ENCODE results near the gene FOXO3. TPM values are rescaled to one million over a fixed set of nuclear protein-coding genes. Genes with fewer than 3 reads are reported as not detected.

The FOXO3 gene
- total and polyA plus RNA-seq, 2 experiments from 2014 or later, result 20.2 to 20.8 TPM

GRCh38 chr6:108596956-108597355 is 36.2 kb downstream of the FOXO3 start:
- Histone ChIP-seq H3K27me3 (no peaks in the 10 kb centered on the region), H3K4me1 (ENCODE audit: low read depth) (peaks cover 31% of the 10 kb centered on the region), H3K27ac (no peak overlapping the region), H3K4me3 (no peak overlapping the region), H3K36me3 (no peaks in the 10 kb centered on the region), H3K9me3 (ENCODE audit: low read depth) (no peaks in the 10 kb centered on the region)
- TF ChIP-seq CTCF (IDR thresholded peaks at IDR 0.05; ENCODE audit: low read depth, low read length), result no peak
- DNase-seq (ENCODE audit: low read depth in 1 of 2, low spot score in 1 of 2), result no peak

- Histone ChIP-seq H3K27ac (no peak overlapping the region), H3K9me3 (ENCODE audit: low read depth) (no peaks in the 10 kb centered on the region), H3K27me3 (no peaks in the 10 kb centered on the region), H3K4me3 (no peak overlapping the region), H3K4me1 (ENCODE audit: low read depth) (peaks cover 28% of the 10 kb centered on the region), H3K36me3 (no peaks in the 10 kb centered on the region)
- no peak for TF ChIP-seq CTCF (IDR thresholded peaks at IDR 0.05; ENCODE audit: low read depth, low read length)
- no peak for DNase-seq (ENCODE audit: low read depth in 1 of 2, low spot score in 1 of 2)
Observed at GRCh38 chr6:108597572-108598304, 37.0 kb downstream of the FOXO3 start.

- H3K9me3 ChIP-seq (ENCODE audit: low read depth), result no peaks in the 10 kb centered on the region
- H3K27ac ChIP-seq, result no peak overlapping the region
- DNase-seq (ENCODE audit: low read depth in 1 of 2, low spot score in 1 of 2), result peak in 1 of 2 donors; percentile 54
- H3K4me1 ChIP-seq (ENCODE audit: low read depth), result peaks cover 25% of the 10 kb centered on the region
- no peak for TF ChIP-seq CTCF (IDR thresholded peaks at IDR 0.05; ENCODE audit: low read depth, low read length)
- no peaks in the 10 kb centered on the region for H3K36me3 ChIP-seq
- H3K27me3 ChIP-seq, result no peaks in the 10 kb centered on the region
- H3K4me3 ChIP-seq, result no peak overlapping the region
Observed at GRCh38 chr6:108598305-108598863, 37.7 kb downstream of the FOXO3 start.

- H3K27ac ChIP-seq, result no peak overlapping the region
- H3K9me3 ChIP-seq (ENCODE audit: low read depth), result no peaks in the 10 kb centered on the region
- H3K4me1 ChIP-seq (ENCODE audit: low read depth), result peaks cover 12% of the 10 kb centered on the region
- no peaks in the 10 kb centered on the region for H3K36me3 ChIP-seq
- H3K27me3 ChIP-seq, result no peaks in the 10 kb centered on the region
- no peak for TF ChIP-seq CTCF (IDR thresholded peaks at IDR 0.05; ENCODE audit: low read depth, low read length)
- DNase-seq (ENCODE audit: low read depth in 1 of 2, low spot score in 1 of 2), result no peak
- no peak overlapping the region for H3K4me3 ChIP-seq
Observed at GRCh38 chr6:108604156-108604555, 43.4 kb downstream of the FOXO3 start.

GRCh38 chr6:108606250-108606690 is 45.6 kb downstream of the FOXO3 start:
- Histone ChIP-seq H3K36me3 (no peaks in the 10 kb centered on the region), H3K4me3 (no peak overlapping the region), H3K27ac (no peak overlapping the region), H3K27me3 (no peaks in the 10 kb centered on the region), H3K4me1 (ENCODE audit: low read depth) (peaks cover 23% of the 10 kb centered on the region), H3K9me3 (ENCODE audit: low read depth) (no peaks in the 10 kb centered on the region)
- no peak for TF ChIP-seq CTCF (IDR thresholded peaks at IDR 0.05; ENCODE audit: low read depth, low read length)
- DNase-seq (ENCODE audit: low read depth in 1 of 2, low spot score in 1 of 2), result no peak

Measured in cardiac muscle cell (in vitro differentiated cells and primary cell).